H1 (cell line): ENCODE data around the gene CBLB. TPM values are rescaled to one million over a fixed set of nuclear protein-coding genes. Genes with fewer than 3 reads are reported as not detected.

Experiments used
- CHD1 ChIP-seq: IDR thresholded peaks from 2 replicates; pipeline ENCODE4 v1.6.1; 2012; ENCODE audit warnings: low read depth, low read length, improper control_type of control experiment
- GABPA ChIP-seq: IDR thresholded peaks from 2 replicates; pipeline ENCODE4 v1.6.1; 2011; ENCODE audit warnings: mild to moderate bottlenecking, low read length, moderate library complexity, borderline replicate concordance; ENCODE audit not compliant: insufficient read depth
- polyA plus RNA-seq, 7 experiments: library from polyadenylated mRNA; depleted of rRNA in 3 of 7; stranded (reverse) in 5 of 7; unstranded in 2 of 7; fragments of >200 nt in 5 of 7; fragments of 200-250 nt in 2 of 7; gene quantifications; 1 replicate in 5 of 7; 2 replicates in 1 of 7; 4 replicates in 1 of 7; pipeline versions ENCODE4 v1.2.1 to v1.2.3, GENCODE V29; 2011 to 2013; ENCODE audit warnings: missing spikeins in 2 of 7, mixed read lengths in 2 of 7
- total RNA-seq: library from RNA; stranded (reverse); fragmentation: NEBNext Ultra II Directional; extraction: Animal tissue kit (Norgen Biotek cat#: 25700); gene quantifications from 2 replicates; pipeline ENCODE4 v1.2.1, GENCODE V29; 2021

The CBLB gene
- total and polyA plus RNA-seq, 2 of the 8 experiments (the other 6 are each of a cell fraction or from before 2014, with no cell fraction given): 14.5 to 26.0 TPM

- TF ChIP-seq CHD1 (no peak), GABPA (no peak)
Measured at GRCh38 chr3:105836533-105836932, 32.3 kb downstream of the CBLB start (continued).
